Sciatic nerve (tissue), 2 donors: Measurements from ENCODE around the gene RPS28. TPM values are rescaled to one million over a fixed set of nuclear protein-coding genes. Genes with fewer than 3 reads are reported as not detected.

Experiments used
- ATAC-seq: fragments of 200-7000 bp; cut with Tn5 transposase; one replicate; pipeline ENCODE4 v1.9.1; 2020; ENCODE audit warnings: mild to moderate bottlenecking, moderate library complexity
- DNase-seq: peaks from one replicate; pipeline ENCODE4 v3.0.0-alpha.2; 2020; ENCODE audit warnings: low spot score
- intact Hi-C: fragments of 100-400 bp; cut with DNase I; formaldehyde crosslinking; loops from one replicate; pipeline ENCODE4 v1.14.2; 2022
- total RNA-seq: library from RNA; stranded (reverse); fragmentation: NEBNext Ultra II Directional; extraction: Animal tissue kit (Norgen Biotek cat#: 25700); gene quantifications from one replicate; pipeline ENCODE4 v1.2.1, GENCODE V29; 2021
- donor health status: DM: no; HTN: no; CAD: no.
- donor health status: DM: no; HTN: no; CAD: no.

Gene RPS28
- total RNA-seq, 1 donor from 2014 or later, result 893 TPM

DNA sequence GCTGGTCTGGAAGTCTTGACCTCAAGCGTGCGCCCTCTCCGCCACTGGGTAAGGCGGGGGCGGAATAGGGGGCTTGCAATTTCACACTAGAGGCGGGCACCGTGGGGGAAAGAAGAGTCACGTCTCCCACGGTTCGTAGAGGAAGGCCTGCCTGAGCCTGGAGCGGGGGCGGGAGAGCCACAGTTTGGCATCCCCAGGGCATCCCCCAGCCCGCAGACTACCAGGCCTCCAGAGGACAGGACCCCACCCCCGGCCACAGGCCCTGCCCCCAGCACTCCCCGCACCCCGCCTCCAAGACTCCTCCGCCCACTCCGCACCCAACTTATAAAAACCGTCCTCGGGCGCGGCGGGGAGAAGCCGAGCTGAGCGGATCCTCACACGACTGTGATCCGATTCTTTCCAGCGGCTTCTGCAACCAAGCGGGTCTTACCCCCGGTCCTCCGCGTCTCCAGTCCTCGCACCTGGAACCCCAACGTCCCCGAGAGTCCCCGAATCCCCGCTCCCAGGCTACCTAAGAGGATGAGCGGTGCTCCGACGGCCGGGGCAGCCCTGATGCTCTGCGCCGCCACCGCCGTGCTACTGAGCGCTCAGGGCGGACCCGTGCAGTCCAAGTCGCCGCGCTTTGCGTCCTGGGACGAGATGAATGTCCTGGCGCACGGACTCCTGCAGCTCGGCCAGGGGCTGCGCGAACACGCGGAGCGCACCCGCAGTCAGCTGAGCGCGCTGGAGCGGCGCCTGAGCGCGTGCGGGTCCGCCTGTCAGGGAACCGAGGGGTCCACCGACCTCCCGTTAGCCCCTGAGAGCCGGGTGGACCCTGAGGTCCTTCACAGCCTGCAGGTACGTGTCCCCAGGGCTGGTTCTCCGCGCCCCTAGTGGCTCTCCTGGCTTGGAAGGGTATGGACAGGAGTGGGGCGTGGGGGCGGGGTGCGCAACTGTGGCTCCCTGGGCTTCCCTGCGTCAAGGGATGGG is 42.8 kb downstream of the RPS28 start, which contains the start of gene ANGPTL4:
ANGPTL4 (plus strand) TSS at position 353 of the 969 bp plus-strand sequence; CDS start at position 520, 167 bp downstream.
- ATAC-seq (peak; percentile 80), DNase-seq (peak; percentile 87)
- intact Hi-C loops, result no loop called here

DNA sequence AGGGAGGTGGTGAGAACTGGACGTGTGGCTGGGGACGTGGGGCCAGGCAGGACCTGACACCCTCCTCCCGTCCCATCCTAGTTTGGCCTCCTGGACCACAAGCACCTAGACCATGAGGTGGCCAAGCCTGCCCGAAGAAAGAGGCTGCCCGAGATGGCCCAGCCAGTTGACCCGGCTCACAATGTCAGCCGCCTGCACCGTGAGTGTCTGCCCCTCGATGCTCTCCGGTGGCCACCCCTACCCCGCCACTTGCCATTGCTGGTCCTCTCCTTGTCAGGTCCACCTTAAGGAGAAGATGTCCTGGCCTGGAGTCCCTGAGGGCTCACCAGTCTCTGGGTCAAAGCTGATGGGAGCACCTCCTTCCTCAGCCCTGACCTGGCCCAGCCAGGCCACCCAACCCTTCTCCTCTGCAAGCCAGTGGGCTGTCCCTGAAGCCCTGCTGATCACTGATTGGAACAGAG is 44.9 kb downstream of the RPS28 start:
- intact Hi-C loops, result no loop called here
- DNase-seq, result no peak
- no peak for ATAC-seq

DNA sequence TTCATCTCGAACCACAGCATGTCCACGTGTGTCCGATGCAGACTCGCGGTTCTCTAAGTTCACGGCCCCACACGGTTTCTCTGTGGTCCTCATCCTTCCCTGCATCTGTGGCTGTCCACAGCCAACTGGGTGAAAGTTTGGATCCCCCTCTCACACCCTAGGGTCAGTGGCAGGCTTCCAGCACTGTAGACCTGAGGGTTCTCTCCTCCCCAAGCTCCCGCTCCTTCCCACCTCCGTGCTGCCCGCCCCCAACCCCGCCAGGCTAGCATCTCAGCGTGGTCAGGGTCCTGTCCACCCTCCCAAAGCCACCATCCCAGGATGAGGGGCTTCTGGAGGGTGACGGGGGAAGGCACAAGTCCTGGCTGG is 45.6 kb downstream of the RPS28 start:
- DNase-seq, result peak; percentile 67
- peak; percentile 3 for ATAC-seq

DNA sequence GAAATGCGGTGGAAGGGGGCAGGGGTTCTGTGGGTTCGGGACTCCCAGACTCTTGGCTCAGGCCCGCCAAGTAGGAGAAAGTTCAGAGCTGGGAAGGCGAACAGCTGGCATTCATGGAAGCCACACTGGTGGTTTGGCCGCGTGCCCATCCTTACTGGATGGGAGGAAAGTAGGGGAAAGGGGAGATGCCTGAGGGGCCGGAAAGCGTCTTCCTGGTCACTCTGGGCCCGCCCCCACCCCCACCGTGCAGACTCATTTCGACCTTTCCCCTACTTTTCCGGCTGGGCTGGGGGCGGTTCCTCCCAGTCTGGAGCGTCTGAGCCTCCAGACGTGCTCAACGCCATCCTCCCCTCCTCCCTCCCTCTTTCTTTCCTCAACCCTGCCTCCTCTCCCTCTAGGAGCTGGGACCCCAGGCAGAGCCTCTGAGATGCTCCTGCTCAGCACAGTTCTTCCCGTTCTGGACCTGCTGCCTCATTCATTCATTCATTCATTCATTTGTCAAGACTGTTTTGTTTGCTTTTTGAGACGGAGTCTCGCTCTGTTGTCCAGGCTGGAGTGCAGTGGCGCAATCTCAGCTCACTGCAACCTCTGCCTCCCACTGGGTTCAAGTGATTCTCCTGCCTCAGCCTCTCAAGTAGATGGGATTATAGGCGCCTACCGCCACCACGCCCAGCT is 46.2 kb downstream of the RPS28 start:
- intact Hi-C loops, result no loop called here
- DNase-seq (peak; percentile 91), ATAC-seq (peak; percentile 62)

More for the DNA sequence above, 45.6 kb downstream of the RPS28 start:
- intact Hi-C loops, result no loop called here

DNA sequence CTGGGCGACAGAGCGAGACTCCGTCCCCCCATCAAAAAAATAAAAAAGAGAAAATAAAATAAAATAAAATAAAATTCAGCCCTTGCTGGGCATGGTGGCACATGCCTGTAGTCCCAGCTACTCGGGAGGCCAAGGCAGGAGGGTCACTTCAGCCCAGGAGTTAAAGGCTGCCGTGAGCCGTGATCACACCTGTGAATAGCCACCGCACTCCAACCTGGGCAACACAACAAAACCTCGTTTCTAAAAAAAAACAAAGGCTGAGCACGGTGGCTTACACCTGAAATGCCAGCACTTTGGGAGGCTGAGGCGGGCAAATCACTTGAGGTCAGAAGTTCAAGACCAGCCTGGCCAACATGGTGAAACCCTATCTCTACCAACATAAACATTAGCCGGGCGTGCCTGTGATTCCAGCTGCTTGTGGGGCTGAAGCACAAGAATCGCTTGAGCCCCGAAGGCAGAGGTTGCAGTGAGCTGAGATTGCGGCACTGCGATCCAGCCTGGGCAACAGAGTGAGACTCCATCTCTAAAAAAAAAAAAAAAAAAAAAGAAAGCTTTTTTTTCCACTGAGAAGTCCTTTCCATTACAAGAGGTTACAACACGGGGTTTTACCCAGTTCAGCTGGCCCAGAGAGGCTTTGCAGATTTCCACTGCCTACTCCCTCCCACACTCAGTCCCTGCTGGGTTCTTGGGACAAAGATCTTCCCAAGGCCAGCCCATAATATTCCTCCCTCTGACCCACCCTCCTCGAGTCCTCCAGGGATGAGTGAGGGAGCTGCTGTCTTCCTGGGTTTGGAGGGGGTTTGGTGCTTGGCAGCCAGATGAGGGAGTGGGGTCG is 49.1 kb downstream of the RPS28 start:
- intact Hi-C loops, result no loop called here
- DNase-seq, result no peak
- peak; percentile 81 for ATAC-seq

DNA sequence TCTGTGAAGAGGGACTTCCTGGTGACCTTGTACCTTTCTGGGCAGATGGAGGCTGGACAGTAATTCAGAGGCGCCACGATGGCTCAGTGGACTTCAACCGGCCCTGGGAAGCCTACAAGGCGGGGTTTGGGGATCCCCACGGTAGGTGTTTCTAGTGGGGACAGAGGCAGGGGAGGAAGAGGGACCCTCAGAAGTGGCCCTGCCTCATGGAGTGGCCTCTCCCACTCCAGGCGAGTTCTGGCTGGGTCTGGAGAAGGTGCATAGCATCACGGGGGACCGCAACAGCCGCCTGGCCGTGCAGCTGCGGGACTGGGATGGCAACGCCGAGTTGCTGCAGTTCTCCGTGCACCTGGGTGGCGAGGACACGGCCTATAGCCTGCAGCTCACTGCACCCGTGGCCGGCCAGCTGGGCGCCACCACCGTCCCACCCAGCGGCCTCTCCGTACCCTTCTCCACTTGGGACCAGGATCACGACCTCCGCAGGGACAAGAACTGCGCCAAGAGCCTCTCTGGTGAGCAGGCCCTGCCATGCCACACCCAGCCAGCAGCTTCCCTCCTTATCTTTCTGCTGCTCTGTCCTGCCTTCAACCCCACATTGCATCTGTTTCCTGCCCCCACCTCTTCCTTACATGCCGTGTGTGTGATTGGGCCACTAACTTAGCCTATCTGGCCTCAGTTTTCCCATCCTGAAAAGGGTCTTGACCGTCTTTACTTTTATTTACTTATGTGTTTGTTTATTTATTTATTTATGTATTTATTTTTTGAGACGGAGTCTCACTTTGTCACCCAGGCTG is 49.9 kb downstream of the RPS28 start:
- ATAC-seq (peak; percentile 1), DNase-seq (no peak)
- intact Hi-C loops, result no loop called here

Other genes starting within 250 kb of the RPS28 start
- 0.85 TPM for gene FBN3, start 171.9 kb upstream of the RPS28 start, total RNA-seq
- 66.9 TPM for gene CERS4, start 112.1 kb upstream of the RPS28 start, total RNA-seq
- gene CD320, start 13.1 kb upstream of the RPS28 start, total RNA-seq, result 23.8 TPM
- 24.7 TPM for gene NDUFA7, start 121 bp upstream of the RPS28 start, total RNA-seq
- 28.2 TPM for gene KANK3, start 21.8 kb downstream of the RPS28 start, total RNA-seq
- gene ANGPTL4, start 42.7 kb downstream of the RPS28 start, total RNA-seq, result 9.2 TPM
- 91.6 TPM for gene RAB11B, start 68.9 kb downstream of the RPS28 start, total RNA-seq
- gene MARCHF2, start 91.8 kb downstream of the RPS28 start, total RNA-seq, result 44.7 TPM
- gene HNRNPM, start 123.5 kb downstream of the RPS28 start, total RNA-seq, result 154 TPM
- 8.8 TPM for gene PRAM1, start 181.1 kb downstream of the RPS28 start, total RNA-seq
- 22.2 TPM for gene ZNF414, start 192.7 kb downstream of the RPS28 start, total RNA-seq